SHP77 (cell line): ENCODE data around the gene SCGN.

Experiments used
- DNase-seq, 2 experiments: peaks; one replicate each; lab custom pipeline; 2025; lab: John Stamatoyannopoulos, UW

The SCGN gene

GRCh38 chr6:25686856-25687255 lies 34.8 kb downstream of the SCGN start:
- DNase-seq, result no peak

DNA sequence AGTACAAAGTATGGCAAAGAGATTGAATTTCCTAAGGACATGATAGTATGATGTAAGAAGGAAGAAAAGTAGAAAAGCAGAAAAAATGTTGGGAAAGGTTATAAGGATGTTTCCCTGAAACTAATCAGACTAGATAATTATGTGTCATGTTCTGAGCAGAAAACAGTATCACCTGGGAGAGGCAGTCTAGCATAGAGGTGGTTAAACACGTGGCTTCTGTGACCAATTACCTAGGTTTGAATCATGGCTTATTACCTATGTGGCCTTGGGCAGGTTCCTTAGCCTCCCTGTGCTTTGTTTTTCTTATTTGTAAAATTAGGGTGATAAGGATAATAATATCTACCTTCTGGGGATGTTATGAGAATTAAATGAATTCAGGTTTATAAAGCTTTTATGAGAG lies 38.0 kb downstream of the SCGN start:
- DNase-seq, result no peak

- DNase-seq, result no peak
Measured at GRCh38 chr6:25691894-25692293, 39.9 kb downstream of the SCGN start.

- DNase-seq, result no peak
Measured at GRCh38 chr6:25692472-25692871, 40.5 kb downstream of the SCGN start.

DNA sequence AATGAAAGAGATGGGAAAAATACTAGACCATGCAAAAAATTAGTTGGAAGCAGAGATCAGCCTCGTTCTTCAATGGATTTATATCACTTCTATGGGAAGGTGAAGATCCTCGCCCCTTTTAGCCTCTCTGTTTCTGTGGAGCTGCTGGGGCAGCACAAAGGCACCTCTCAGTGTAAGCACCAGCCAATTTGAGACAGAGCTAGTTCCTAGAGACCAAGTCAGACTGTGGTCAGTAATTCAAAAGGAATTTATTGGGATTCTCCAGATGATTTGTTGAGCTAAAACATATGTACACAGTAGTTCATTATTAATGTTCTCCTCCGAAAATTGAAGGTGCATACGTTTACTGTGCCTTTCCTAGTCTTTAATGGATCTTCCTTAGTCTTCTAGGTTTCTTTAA lies 42.4 kb downstream of the SCGN start:
- no peak for DNase-seq

- DNase-seq, result no peak
Measured at GRCh38 chr6:25695671-25696070, 43.7 kb downstream of the SCGN start.

GRCh38 chr6:25697537-25698340 lies 45.7 kb downstream of the SCGN start:
- DNase-seq, result no peak

GRCh38 chr6:25698631-25699030 lies 46.6 kb downstream of the SCGN start:
- no peak for DNase-seq

DNA sequence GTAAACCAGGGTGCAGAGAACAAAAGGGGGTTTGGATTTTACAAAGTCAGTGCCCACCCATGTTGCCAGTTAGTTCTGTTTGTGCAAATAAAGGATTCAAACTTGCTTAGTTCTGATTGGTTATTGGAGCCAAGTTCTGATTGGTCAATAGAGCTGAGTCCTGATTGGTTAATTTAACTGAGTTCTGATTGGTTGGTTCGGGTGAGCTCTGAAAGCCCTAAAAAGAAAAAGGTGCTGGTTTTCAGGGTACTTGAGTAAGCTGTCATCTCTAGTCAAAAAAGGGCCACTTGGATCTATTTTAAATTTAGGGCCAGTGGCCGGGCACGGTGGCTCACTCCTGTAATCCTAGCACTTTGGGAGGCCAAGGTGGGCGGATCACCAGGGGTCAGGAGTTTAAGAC lies 47.6 kb downstream of the SCGN start:
- no peak for DNase-seq

DNA sequence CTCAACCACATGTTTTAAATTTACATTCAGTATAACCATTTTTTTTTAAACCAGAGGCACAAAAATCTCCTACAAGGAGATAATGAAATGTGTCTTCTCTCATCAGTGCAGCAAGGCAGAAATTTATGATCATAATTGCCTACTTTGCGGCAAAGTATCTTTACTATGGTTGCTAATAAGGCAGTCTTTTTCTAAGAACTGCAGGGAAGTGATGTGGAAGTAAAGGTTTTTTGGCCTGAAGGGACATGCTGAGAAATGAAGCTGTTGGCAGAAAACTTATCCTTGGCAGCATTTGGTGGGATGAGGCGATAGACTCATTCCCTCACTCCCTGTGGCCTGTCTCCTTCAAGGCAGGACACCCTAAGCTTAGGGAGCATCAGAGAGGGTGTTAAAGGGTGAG lies 48.7 kb downstream of the SCGN start:
- DNase-seq, result no peak

- no peak for DNase-seq
Measured at GRCh38 chr6:25701807-25702206, 49.8 kb downstream of the SCGN start.

GRCh38 chr6:25703005-25703404 lies 51.0 kb downstream of the SCGN start:
- DNase-seq, result no peak

DNA sequence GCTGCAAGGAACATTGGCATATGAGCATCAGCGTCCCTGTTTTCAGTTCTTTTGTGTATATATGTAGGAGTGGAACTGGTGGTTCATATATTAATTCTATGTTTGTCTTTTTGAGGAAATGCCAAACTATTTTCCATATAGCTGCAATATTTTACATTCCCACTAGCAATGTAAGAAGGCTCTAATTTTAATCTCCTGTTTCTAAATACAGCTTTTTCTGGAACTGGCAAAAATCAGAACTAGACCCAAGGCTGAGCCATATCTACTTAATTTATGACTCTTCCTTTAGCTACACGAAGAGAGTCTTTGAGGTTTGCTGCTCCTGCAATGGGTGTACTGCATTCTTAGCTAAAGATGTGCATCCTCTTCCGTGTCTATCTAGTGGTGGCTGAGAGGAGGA lies 52.0 kb downstream of the SCGN start:
- no peak for DNase-seq

GRCh38 chr6:25706314-25707014 lies 54.4 kb downstream of the SCGN start:
- DNase-seq, result peak; percentile 27 to 68

GRCh38 chr6:25709761-25710160 lies 57.7 kb downstream of the SCGN start:
- DNase-seq, result no peak

GRCh38 chr6:25710287-25710686 lies 58.3 kb downstream of the SCGN start:
- DNase-seq, result no peak

DNA sequence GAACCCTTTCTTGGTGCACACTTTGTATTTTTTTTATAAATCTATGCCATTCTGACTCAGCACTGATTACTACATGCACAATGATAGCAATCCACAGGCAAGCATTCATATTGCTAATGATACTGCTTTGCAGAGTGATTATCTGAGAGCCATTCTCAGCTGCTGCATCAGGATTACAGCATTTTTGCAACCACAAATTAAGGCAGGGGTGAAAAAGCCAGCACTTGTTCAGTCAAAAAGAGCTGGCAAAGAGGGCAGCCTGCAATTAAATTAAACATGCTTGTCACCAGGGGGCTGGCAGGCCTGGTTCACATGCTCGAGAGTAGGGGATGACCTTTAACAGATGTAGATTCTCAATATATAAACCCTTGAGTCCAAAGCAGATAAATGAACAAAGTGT lies 61.8 kb downstream of the SCGN start:
- no peak for DNase-seq

DNA sequence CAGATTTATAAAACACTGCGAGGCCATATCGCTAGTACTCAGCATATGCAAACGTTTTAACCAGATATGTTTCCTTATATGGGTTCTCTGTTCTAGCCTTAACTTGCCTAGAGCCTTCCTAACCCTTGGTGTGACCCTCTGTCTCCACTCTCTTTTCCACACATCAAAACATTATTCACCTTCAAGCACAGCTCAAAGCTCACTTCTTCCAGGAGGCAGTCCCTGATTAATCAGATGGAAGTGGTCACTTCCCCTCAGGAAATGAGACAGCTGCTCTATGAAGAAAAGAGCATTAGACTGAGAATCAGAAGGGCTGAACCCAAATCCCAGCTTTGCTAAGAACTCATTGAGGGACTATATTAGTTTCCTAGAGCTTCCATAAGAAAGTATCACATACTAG lies 62.8 kb downstream of the SCGN start:
- no peak for DNase-seq

DNA sequence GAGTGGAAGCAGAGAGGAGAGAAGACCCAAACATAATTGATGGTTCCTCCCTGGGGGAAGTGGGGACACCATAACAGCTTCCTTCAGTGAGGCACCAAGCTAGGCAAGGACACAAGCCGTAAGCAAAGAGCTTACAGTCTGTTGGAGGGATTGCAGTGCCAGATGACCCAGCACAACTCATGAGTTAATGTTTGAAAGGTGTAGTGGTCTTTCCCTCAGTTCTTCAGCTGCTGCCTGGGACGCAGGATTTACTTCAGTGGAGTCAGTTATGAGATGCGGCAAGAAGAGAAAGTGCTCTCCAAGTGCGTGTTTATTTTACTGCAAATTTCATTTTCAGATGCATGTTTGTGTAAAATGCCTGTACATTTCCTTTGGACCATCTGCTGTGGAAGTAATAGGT lies 63.8 kb downstream of the SCGN start:
- DNase-seq, result no peak

DNA sequence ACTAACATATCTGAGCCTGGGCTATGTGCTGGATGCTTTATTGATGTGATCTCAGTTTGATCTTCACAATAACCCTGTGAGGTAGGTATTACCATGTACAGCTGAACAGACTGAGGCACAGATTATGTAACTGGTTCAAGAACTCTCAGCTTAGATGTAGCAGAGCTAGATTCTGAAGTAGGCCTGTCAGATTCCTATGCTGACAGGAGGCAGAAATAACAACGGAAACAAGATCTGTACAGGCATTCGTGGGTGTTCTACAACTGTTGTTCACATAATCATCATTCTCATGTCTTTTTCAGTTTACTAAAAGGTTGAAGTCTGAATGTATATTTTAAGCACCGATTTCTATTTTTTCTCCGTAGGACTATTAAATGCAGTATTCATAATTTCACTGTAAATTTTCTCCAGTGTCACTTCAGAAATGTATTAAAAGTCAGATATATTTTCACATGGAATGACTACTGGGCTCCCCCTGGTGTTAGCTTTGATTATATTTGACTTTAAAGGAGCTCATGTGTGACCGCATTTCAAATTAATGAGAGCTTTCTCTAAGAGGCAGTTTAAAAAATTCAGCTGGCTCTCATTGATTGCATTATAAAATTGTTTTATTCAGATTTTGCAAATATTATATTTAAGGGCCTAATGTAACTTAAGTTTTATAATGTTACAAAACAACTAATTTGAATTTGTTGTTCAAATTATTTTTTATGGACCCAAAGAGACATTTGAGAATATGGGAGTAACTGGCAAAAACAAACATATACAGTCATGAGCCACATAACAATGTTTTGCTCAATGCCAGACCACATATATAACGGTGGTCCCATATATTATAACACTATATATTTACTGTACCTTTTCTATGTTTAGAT lies 66.1 kb downstream of the SCGN start:
- DNase-seq, result peak; percentile 48 to 51

- DNase-seq, result no peak
Measured at GRCh38 chr6:25726122-25726911, 74.3 kb downstream of the SCGN start.

- DNase-seq, result no peak
Measured at GRCh38 chr6:25727028-25727427, 75.0 kb downstream of the SCGN start.
